KOPT-K1 (cell line): Measurements from ENCODE around the gene SOX5.
"Not testable (repeated sequence)": the region's sequence is repeated elsewhere in the genome, so short reads cannot be mapped to it uniquely, and the experiment has no call there.

Experiments
- H3K27ac ChIP-seq: fragments of 200-600 bp; sonication (generic); 2 replicates; pipeline ENCODE4 v1.5.1; 2016; ENCODE audit warnings: antibody characterized with exemption, mild to moderate bottlenecking, low read depth, low read length; ENCODE audit not compliant: poor library complexity, severe bottlenecking
- H3K36me3 ChIP-seq: fragments of 200-600 bp; sonication (generic); 2 replicates; pipeline ENCODE4 v1.5.1; 2017; ENCODE audit warnings: antibody characterized with exemption, mild to moderate bottlenecking, low read length, moderate library complexity; ENCODE audit not compliant: insufficient read depth
- H3K9me3 ChIP-seq: fragments of 200-600 bp; sonication (generic); 2 replicates; pipeline ENCODE4 v1.5.1; 2017; ENCODE audit warnings: antibody characterized with exemption, low read length, mild to moderate bottlenecking; ENCODE audit not compliant: insufficient read depth, poor library complexity, severe bottlenecking

SOX5 gene

DNA sequence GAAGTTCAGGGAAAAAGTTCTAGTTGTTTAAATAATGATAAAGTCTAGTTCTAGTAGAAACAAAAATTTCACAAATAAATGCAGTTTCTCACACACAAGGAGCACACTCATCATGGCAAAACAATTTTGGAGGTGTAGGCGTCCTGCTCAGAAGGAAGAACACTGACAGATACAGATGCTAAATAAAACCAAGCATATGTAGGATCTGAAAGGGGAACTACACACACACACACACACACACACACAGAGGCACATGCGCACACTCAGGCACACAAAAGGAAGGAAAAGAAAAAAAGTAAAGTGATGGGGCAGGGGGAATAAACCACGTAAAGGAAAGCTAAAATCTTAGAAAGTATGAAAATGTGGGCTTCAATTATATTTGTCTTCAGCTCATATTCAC, 117.7 kb downstream of the SOX5 start:
- no peaks in the 10 kb centered on the region for H3K9me3 ChIP-seq
- no peak overlapping the region for H3K27ac ChIP-seq
- no peaks in the 10 kb centered on the region for H3K36me3 ChIP-seq

DNA sequence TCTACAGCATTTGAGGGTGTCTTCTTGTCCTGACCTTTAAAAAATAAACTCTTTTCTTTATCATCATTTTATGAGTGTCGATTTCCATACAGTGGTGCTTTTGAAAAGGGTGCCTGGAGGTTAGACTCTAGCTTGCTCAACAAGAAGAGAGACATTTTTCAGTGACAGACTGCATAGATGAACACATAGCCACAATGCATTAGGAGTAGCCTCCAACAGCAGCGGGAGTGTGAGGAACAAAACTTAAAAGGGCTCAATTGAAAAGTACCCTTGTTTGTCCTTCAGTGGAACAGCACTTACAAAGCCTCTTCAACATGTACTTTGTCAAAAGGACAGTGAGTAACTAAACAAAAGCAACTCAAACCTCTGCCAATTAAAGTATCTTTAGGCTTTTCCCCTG, 119.3 kb downstream of the SOX5 start:
- Histone ChIP-seq H3K36me3 (no peaks in the 10 kb centered on the region), H3K27ac (no peak overlapping the region)

DNA sequence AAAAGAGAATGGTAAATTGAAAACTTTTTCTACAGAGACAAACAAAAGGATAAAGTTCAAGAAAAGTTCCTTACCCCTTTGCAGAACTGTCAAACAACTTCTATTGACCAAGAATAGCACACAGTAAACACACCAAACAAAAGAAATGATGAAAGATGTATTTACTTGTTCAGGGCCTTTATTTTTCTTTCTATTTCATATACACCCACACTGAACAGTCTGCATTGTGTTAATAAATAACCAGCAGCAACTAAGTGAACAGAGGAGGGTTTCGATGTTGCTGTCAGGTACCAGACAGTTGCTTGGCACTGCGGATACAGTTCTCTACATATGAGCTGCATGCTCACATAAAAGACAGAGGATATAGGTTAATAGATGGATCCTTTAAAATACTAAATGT, 122.1 kb downstream of the SOX5 start:
- Histone ChIP-seq H3K9me3 (no peaks in the 10 kb centered on the region), H3K36me3 (no peaks in the 10 kb centered on the region), H3K27ac (no peak overlapping the region)

More for the DNA sequence above, 119.3 kb downstream of the SOX5 start:
- H3K9me3 ChIP-seq: no peaks in the 10 kb centered on the region

DNA sequence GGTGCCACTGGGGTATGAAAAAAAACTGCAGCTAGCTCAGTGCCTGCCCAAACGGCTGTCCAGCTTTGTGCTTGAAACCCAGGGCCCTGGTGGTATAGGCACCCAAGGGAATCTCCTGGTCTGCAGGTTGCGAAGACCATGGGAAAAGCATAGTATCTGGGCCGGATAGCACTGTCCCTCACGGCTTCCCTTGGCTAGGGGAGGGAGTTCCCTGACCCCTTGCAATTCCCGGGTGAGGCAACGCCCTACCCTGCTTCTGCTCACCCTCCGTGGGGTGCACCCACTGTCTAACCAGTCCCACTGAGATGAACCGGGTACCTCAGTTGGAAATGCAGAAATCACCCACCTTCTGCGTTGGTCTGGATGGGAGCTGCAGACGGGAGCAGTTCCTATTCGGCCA, 124.3 kb downstream of the SOX5 start:
- not testable (repeated sequence) for H3K9me3 ChIP-seq, H3K27ac ChIP-seq, H3K36me3 ChIP-seq

DNA sequence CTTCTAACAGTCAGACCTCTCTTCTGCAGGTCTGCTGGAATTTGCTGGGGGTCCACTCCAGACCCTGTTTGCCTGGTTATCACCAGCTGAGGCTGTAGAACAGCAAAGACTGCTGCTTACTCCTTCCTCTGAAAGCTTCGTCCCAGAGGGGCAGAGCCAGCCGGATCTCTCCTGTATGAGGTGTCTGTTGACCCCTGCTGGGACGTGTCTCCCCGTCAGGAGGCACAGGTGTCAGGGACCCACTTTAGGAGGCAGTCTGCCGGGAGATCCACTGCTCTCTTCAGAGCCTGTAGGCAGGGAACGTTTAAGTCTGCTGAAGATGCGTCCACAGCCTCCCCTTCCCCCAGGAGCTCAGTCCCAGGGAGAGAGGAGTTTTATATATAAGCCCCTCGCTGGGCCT, 125.1 kb downstream of the SOX5 start:
- Histone ChIP-seq H3K9me3 (no peaks in the 10 kb centered on the region), H3K27ac (no peak overlapping the region), H3K36me3 (no peaks in the 10 kb centered on the region)

DNA sequence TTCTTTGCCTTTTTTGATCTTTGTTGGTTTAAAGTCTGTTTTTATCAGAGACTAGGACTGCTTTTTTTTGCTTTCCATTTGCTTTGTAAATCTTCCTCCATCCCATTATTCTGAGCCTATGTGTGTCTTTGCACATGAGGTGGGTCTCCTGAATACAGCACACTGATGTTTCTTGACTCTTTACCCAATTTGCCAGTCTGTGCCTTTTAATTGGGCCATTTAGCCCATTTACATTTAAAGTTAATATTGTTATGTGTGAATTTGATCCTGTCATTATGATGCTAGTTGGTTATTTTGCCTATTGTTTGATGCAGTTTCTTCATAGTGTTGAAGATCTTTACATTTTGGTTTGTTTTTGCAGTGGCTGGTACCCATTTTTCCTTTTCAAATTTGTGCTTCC, 126.6 kb downstream of the SOX5 start:
- H3K9me3 ChIP-seq, H3K27ac ChIP-seq, H3K36me3 ChIP-seq: not testable (repeated sequence)

DNA sequence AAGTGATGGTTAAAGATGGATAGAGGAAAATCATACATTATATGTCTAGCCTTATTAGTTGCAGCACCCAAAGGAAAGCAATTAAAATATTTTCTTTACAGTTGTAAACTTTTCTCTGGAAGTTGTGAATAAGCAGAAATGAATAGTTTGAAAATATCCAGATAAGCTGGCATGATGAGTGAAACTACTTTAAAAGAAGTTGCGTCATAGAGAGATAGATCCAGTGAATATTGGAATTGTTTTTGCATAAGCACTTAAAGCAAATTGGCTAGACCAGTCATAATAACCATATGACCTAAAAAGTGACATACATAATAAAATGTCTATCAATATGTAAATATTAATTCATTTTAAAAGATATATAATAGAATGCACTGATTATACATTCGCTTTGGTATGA, 132.1 kb downstream of the SOX5 start:
- no peaks in the 10 kb centered on the region for H3K9me3 ChIP-seq
- no peak overlapping the region for H3K27ac ChIP-seq
- no peaks in the 10 kb centered on the region for H3K36me3 ChIP-seq

DNA sequence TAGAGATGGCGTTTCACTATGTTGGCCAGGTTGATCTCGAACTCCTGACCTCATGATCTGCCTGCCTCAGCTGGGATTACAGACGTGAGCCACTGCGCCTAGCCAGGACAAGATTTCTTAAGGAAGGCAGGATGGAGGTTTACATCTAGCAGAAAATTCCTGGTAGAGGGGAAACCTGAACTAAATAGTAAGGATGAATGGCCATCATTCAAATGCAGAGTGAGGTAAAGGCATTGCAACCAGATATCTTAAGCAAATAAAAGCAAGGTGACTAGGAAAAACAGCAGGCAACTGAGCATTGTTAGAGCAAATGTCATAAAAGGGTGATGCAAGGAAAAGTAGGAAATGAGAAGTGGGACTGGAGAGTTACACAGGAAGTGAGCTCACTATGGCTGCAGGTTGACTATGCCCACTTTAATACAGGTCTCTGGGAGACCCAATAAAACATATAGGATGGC, 133.0 kb downstream of the SOX5 start:
- no peaks in the 10 kb centered on the region for H3K36me3 ChIP-seq
- no peaks in the 10 kb centered on the region for H3K9me3 ChIP-seq
- H3K27ac ChIP-seq: no peak overlapping the region

DNA sequence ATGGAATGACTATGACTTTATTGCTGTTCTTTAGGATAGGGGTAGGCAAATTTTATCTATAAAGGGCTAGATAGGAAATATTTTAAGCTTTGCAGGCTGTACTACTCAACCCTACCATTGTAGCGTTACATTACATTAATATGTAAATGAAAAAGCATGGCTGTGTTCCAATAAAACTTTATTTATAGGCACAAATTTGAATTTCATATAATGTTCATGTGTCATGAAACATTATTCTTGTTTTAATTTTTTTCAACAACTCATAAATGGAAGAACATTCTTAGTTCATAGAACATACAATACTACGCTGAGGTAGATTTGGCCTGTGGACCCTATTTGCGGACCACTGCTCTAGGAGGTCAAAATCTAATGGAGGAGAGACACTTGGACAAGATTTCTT, 133.7 kb downstream of the SOX5 start:
- no peaks in the 10 kb centered on the region for H3K9me3 ChIP-seq
- no peak overlapping the region for H3K27ac ChIP-seq
- H3K36me3 ChIP-seq: no peaks in the 10 kb centered on the region

DNA sequence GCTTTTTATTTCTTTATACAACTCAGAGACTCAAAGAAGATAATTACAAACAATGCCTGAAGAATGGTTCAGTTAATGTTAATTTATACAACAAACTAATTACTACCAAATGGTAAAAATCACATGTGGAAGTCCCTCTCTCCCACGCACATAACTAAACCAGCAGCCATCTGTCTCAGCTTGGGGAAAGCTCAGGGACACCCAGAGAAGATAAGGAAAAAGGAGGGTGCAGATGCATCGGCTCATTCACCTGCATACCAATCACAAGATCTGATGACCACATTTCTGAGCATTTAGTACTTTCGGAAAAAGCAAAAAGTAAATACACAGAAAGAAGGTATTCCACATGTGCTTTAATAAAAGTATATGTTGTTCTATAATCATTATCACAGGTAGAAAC, 136.3 kb downstream of the SOX5 start:
- Histone ChIP-seq H3K27ac (no peak overlapping the region), H3K9me3 (no peaks in the 10 kb centered on the region), H3K36me3 (no peaks in the 10 kb centered on the region)

DNA sequence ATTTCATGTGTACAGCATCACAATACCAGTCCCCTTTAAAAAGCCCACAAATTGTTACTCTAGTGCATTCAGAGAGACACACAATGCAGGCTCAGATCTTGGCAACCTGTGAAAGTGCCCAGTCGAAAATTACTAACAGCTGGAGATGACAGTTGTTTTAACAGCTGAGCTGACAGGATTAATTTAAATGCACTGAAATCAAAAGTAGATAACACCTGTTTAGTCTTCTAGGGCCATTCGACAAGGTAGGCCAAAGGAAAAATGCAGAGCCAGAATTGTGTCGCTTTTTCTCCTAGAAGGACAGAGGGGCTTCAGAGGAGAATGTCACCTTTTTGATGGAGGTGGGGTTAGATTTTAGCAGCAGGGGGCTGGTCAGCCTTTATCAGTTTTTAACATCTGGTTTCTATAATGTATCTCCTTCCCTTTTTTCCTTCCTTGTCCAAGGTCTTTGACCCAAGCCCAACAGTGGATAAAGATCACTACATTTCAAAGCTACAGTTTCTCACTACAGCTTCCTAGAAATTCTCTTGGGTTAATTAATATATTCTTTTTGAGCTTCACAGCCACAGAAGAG, 139.1 kb downstream of the SOX5 start:
- Histone ChIP-seq H3K9me3 (no peaks in the 10 kb centered on the region), H3K27ac (no peak overlapping the region), H3K36me3 (no peaks in the 10 kb centered on the region)

DNA sequence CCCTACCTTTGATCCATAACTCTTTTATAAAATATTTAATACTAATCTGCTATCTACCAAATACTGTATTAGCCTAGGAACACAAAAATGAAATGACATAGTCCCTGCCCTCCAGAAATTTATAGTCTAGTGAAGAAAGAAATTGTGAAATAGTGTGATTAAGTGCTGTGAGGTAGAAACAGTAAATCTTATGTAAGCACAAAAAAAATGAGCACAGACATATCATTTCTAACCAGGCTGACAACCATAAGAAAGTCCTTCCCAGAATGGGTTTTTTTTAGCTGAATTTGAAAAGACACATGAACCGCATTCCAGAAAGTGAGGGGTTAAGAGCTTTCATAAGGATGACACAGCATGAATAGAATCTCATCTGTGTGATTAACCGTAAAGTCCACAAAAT, 145.9 kb downstream of the SOX5 start:
- Histone ChIP-seq H3K36me3 (no peaks in the 10 kb centered on the region), H3K9me3 (no peaks in the 10 kb centered on the region), H3K27ac (no peak overlapping the region)

DNA sequence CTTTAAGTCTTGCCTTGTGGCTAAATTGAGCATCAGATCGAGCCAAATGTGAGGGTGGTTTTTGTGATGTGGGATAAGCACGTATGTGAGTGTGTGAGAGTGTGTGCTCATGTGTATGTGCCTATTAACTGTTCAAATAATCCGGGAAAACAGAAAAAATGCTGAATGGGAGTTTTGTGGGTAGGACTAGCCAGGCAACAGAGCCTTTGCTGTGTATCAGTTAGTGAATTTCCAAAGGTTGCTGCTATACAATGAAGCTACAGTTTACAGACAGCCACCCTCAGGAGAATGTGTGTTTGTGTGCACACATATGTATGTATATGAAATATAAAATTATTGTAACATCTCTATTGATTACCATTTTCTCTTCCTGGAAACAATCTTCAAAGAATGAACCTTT, 154.0 kb downstream of the SOX5 start:
- Histone ChIP-seq H3K9me3 (no peaks in the 10 kb centered on the region), H3K36me3 (no peaks in the 10 kb centered on the region), H3K27ac (no peak overlapping the region)

DNA sequence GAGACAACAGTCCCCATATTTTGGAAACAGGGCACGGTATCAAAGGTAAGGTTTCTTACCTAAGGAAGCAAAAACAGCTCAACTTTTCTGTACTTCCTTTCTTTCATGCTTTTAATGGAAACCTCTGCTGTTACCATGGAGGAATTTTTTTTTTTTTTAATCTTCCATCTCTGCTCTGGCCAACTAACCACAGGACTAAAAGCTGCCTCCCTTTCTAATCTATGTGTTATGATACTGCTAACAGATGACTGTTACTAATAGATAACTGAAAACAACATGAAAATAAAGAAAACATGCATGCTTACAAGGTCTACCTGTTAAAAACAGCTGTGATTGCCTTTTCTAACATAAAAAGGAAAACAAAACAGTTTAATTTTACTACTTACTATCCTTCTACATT, 168.4 kb downstream of the SOX5 start:
- H3K9me3 ChIP-seq: no peaks in the 10 kb centered on the region
- no peaks in the 10 kb centered on the region for H3K36me3 ChIP-seq
- no peak overlapping the region for H3K27ac ChIP-seq

DNA sequence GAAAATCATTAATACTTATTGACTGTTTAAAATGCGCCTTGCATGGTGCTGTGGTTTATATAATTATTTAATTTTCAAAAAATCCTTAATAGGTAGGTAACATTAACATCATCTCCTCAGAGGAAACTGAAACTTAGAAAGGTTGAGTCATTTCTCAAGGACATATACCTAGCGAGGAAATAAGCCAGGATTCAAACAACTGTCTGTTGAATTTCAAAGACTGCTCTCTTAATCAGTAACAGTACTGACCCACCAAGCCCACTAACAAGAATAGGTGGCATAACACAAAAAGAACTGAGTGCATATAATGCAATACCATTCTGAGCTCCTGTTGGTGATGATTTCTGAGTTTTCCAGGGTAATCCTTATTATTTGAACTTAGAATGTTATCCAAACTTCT, 174.3 kb downstream of the SOX5 start:
- H3K27ac ChIP-seq: no peak overlapping the region
- H3K36me3 ChIP-seq: no peaks in the 10 kb centered on the region
- H3K9me3 ChIP-seq: no peaks in the 10 kb centered on the region

DNA sequence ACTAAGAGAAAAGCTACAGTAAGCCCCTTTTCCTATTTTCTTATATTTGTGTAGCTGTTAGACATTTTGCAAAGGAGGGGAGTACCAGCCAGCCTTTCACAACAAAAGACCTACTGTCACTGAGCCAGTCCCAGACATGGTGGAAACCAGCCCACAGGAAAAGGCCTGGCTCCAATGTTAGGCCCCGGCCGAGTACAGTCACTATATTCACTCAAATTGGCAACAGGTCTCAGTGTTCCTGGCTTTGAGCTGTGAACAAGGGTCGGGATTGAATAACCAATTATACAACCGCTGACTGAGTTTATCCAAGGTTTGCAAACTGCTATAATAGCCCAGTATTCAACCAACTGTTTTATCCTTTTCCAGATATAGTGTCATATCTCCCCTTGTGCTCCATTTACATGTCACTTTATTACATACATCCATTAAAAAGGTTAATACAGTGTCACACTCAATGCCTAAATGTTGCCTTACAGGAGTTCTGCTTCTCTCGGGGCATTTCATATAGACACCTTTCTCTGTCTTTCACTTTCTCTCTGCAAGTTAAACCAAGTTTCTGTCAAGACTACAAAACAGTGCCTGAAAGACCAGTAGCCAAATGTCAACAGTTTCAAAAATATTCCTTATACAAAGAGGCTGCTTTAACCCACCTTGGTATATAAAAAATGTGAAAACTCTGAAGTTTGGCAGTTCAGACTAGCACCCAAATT, 178.1 kb downstream of the SOX5 start:
- no peak overlapping the region for H3K27ac ChIP-seq
- no peaks in the 10 kb centered on the region for H3K36me3 ChIP-seq

More for the DNA sequence above, 178.1 kb downstream of the SOX5 start:
- no peaks in the 10 kb centered on the region for H3K9me3 ChIP-seq
